Activated CD8-positive, alpha-beta memory T cell treated with anti-CD3 and anti-CD28 coated beads, Interleukin-2, amount 50 U/mL, for 1 hour (primary cell): Measurements from ENCODE around the gene STH.
"Not testable (repeated sequence)": the region's sequence is repeated elsewhere in the genome, so short reads cannot be mapped to it uniquely, and the experiment has no call there.

ENCODE experiments used
- DNase-seq: peaks from one replicate; pipeline ENCODE4 v3.0.0-alpha.2; 2020; ENCODE audit errors: extremely low read depth

Gene STH

GRCh38 chr17:46006082-46006481 is 7.0 kb downstream of the STH start:
- DNase-seq: not testable (repeated sequence)

GRCh38 chr17:46007461-46007965 is 8.5 kb downstream of the STH start:
- no peak for DNase-seq

- no peak for DNase-seq
Observed at GRCh38 chr17:46008591-46008990, 9.5 kb downstream of the STH start.

- no peak for DNase-seq
Observed at GRCh38 chr17:46009681-46010596, 10.9 kb downstream of the STH start.

- DNase-seq: no peak
Observed at GRCh38 chr17:46010597-46011186, 11.6 kb downstream of the STH start.

GRCh38 chr17:46011711-46012505 is 12.9 kb downstream of the STH start:
- DNase-seq: no peak

- no peak for DNase-seq
Observed at GRCh38 chr17:46012506-46013079, 13.5 kb downstream of the STH start.

GRCh38 chr17:46013127-46013501 is 14.1 kb downstream of the STH start:
- no peak for DNase-seq

GRCh38 chr17:46013502-46014165 is 14.6 kb downstream of the STH start:
- DNase-seq: no peak

- DNase-seq: not testable (repeated sequence)
Observed at GRCh38 chr17:46019408-46019925, 20.4 kb downstream of the STH start.

- DNase-seq: peak; percentile 22
Observed at GRCh38 chr17:46020023-46020761, 21.1 kb downstream of the STH start.

GRCh38 chr17:46020998-46021397 is 21.9 kb downstream of the STH start:
- DNase-seq: no peak

GRCh38 chr17:46023366-46023765 is 24.3 kb downstream of the STH start:
- DNase-seq: not testable (repeated sequence)

GRCh38 chr17:46023783-46024388 is 24.8 kb downstream of the STH start:
- no peak for DNase-seq

- DNase-seq: no peak
Observed at GRCh38 chr17:46024590-46024989, 25.5 kb downstream of the STH start.

GRCh38 chr17:46025060-46025459 is 26.0 kb downstream of the STH start:
- DNase-seq: no peak

GRCh38 chr17:46025510-46026165 is 26.6 kb downstream of the STH start:
- no peak for DNase-seq

- DNase-seq: no peak
Observed at GRCh38 chr17:46026166-46027047, 27.4 kb downstream of the STH start.
